ENCODE results near the gene SPATS2.

The SPATS2 gene

GRCh38 chr12:49536526-49537071, 169.3 kb downstream of the SPATS2 start:
- no peak for TF ChIP-seq CTCF (IDR thresholded peaks at IDR 0.05; ENCODE audit: low read depth, low read length)
- no peak overlapping the region for H3K4me3 ChIP-seq (replicated peaks in 1 of 2; ENCODE audit: low read depth in 2 of 2, low read length in 2 of 2)
- no peak for DNase-seq (ENCODE audit: low read depth in 2 of 2)

- no peak for DNase-seq (ENCODE audit: low read depth in 2 of 2)
- peak overlapping the region; percentile 22 to 28 for H3K4me3 ChIP-seq (replicated peaks in 1 of 2; ENCODE audit: low read depth in 2 of 2, low read length in 2 of 2)
- TF ChIP-seq CTCF (IDR thresholded peaks at IDR 0.05; ENCODE audit: low read depth, low read length), result no peak
These were observed 170.0 kb downstream of the SPATS2 start for GRCh38 chr12:49537231-49537751.

- TF ChIP-seq CTCF (IDR thresholded peaks at IDR 0.05; ENCODE audit: low read depth, low read length), result no peak
- no peak for DNase-seq (ENCODE audit: low read depth in 2 of 2)
- peak overlapping the region; percentile 28 to 41 for H3K4me3 ChIP-seq (replicated peaks in 1 of 2; ENCODE audit: low read depth in 2 of 2, low read length in 2 of 2)
These were observed 170.7 kb downstream of the SPATS2 start for GRCh38 chr12:49537752-49538509.

GRCh38 chr12:49538510-49539403, 171.5 kb downstream of the SPATS2 start, which contains the start of gene KCNH3:
Gene KCNH3, plus strand, starts transcription at chr12:49539030. Its CDS starts 387 bp downstream, at chr12:49539417.
- DNase-seq (ENCODE audit: low read depth in 2 of 2), result peak; percentile 58 to 74
- TF ChIP-seq CTCF (IDR thresholded peaks at IDR 0.05; ENCODE audit: low read depth, low read length), result no peak
- peak within 1 kb of the TSS; percentile 41 to 47 for H3K4me3 ChIP-seq (replicated peaks in 1 of 2; ENCODE audit: low read depth in 2 of 2, low read length in 2 of 2)

- DNase-seq (ENCODE audit: low read depth in 2 of 2), result no peak
- no peak overlapping the region for H3K4me3 ChIP-seq (replicated peaks in 1 of 2; ENCODE audit: low read depth in 2 of 2, low read length in 2 of 2)
- TF ChIP-seq CTCF (IDR thresholded peaks at IDR 0.05; ENCODE audit: low read depth, low read length), result no peak
These were observed 172.4 kb downstream of the SPATS2 start for GRCh38 chr12:49539406-49540228.
